PC-9 (cell line): ENCODE results near the gene ZBTB18. TPM values are rescaled to one million over a fixed set of nuclear protein-coding genes. Genes with fewer than 3 reads are reported as not detected.

ENCODE experiments used
- BruUV-seq: library from RNA; stranded (reverse); fragments of 400-500 nt; replicated peaks from 2 replicates; lab custom pipeline; 2021; lab: Mats Ljungman, UMichigan
- CTCF ChIA-PET: fragments of 300-600 bp; sonication (Branson Sonifier 250); formaldehyde crosslinking; loops from one replicate; lab custom pipeline; 2022; ENCODE audit warnings: antibody characterized with exemption; lab: Charles Lee
- POLR2A ChIA-PET: fragments of 300-600 bp; sonication (Branson Sonifier 250); formaldehyde crosslinking; loops from one replicate; lab custom pipeline; 2022; ENCODE audit warnings: antibody characterized with exemption; ENCODE audit not compliant: unreplicated experiment; lab: Charles Lee
- DNase-seq, 2 experiments: peaks; one replicate each; pipeline versions ENCODE4 v3.0.0 to v3.0.0-alpha.2; 2015 to 2022; ENCODE audit warnings: mixed read lengths in 1 of 2
- H2AFZ ChIP-seq: fragments of 200-600 bp; sonication (generic); 2 replicates; pipeline ENCODE4 v1.8.1; 2017; ENCODE audit warnings: antibody characterized with exemption
- H3F3A ChIP-seq: fragments of 200-600 bp; sonication (generic); 2 replicates; pipeline ENCODE4 v1.8.1; 2017; ENCODE audit warnings: antibody characterized with exemption, mild to moderate bottlenecking, low read depth; ENCODE audit not compliant: insufficient read depth
- H3K27ac ChIP-seq: fragments of 200-600 bp; sonication (generic); 2 replicates; pipeline ENCODE4 v1.6.1; 2016; ENCODE audit warnings: mixed run types
- H3K27me3 ChIP-seq: fragments of 200-600 bp; sonication (generic); 2 replicates; pipeline ENCODE4 v1.6.1; 2016; ENCODE audit warnings: low read depth, mixed run types; ENCODE audit not compliant: insufficient read depth
- H3K36me3 ChIP-seq: fragments of 200-600 bp; sonication (generic); 2 replicates; pipeline ENCODE4 v1.6.1; 2016; ENCODE audit warnings: low read depth, mixed run types
- H3K4me1 ChIP-seq: fragments of 200-600 bp; sonication (generic); replicated peaks from 2 replicates; pipeline ENCODE4 v1.6.1; 2016; ENCODE audit warnings: mixed run types; ENCODE audit not compliant: insufficient read depth
- H3K4me2 ChIP-seq: fragments of 200-600 bp; sonication (generic); 2 replicates; pipeline ENCODE4 v1.6.1; 2017; ENCODE audit warnings: mixed run types
- H3K4me3 ChIP-seq: fragments of 200-600 bp; sonication (generic); 2 replicates; pipeline ENCODE4 v1.6.1; 2016; ENCODE audit warnings: mixed run types
- H3K79me2 ChIP-seq: fragments of 200-600 bp; sonication (generic); 2 replicates; pipeline ENCODE4 v1.6.1; 2017; ENCODE audit warnings: low read depth, mixed run types
- H3K9me2 ChIP-seq: fragments of 200-600 bp; sonication (generic); 2 replicates; pipeline ENCODE4 v1.8.1; 2017; ENCODE audit warnings: mild to moderate bottlenecking; ENCODE audit not compliant: insufficient read depth
- H3K9me3 ChIP-seq: fragments of 200-600 bp; sonication (generic); 2 replicates; pipeline ENCODE4 v1.8.1; 2016; ENCODE audit warnings: low read depth; ENCODE audit not compliant: insufficient read depth
- H4K20me1 ChIP-seq: fragments of 200-600 bp; sonication (generic); 2 replicates; pipeline ENCODE4 v1.8.1; 2017; ENCODE audit not compliant: insufficient read depth
- EZH2 ChIP-seq: fragments of 200-600 bp; sonication (generic); IDR thresholded peaks from 2 replicates; pipeline ENCODE4 v1.8.0; 2017; ENCODE audit warnings: antibody characterized with exemption, low read depth
- intact Hi-C: fragments of 100-400 bp; cut with micrococcal nuclease; formaldehyde crosslinking; loops from one replicate; pipeline ENCODE4 v1.10.0; 2022; ENCODE audit not compliant: unreplicated experiment
- total RNA-seq: library from RNA; stranded (reverse); gene quantifications from 2 replicates; pipeline ENCODE4 v1.2.3, GENCODE V29; 2021
- TF ChIP-seq, protein P1 (sequence below): fragments of 200-600 bp; sonication (generic); conservative IDR thresholded peaks from 2 replicates; pipeline ENCODE4 v1.6.1; 2017; ENCODE audit warnings: mixed run types, antibody characterized with exemption, mild to moderate bottlenecking, moderate library complexity

ZBTB18 gene
- total RNA-seq, 1 experiment from 2014 or later: 20.7 TPM

DNA sequence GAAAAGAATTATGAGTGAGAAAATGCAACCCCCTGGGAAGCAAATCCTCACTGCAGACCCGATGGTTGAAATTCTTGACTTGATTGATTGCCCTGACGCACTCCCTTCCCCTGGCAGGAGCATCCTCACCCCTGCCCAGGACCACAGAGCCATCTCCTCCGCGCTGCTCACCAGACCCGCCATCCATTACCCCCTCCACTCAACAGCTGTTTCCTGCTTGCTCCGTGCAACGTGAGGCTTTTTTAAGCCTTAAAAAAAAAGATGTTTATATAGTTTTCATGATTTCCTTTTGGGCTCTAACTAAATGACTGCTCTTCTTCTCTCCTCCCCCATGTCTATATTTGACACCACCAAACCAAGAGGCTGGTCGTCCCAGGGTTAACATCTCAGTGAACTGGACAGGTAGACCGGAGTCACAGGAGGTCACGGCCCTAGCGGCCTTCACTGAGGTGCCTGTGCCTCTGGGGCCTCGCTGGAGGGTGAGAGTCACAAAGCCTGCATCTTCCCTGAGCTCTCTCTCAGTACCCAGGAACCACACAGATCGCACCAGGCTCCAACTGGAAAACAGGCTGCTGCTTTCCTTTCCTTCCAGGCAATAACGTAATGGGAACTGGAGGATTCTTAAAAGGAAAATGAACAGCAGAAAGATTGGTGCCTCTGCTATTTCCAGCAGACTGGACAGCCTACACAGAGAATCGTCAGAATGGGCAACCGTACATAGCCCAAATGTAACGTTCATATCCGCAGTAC is 49.8 kb downstream of the ZBTB18 start:
- Histone ChIP-seq H4K20me1 (no peaks in the 10 kb centered on the region), H3K4me1 (peaks cover 25% of the 10 kb centered on the region), H3K36me3 (no peaks in the 10 kb centered on the region), H3K79me2 (no peaks in the 10 kb centered on the region), H3K27ac (no peak overlapping the region), H2AFZ (no peak overlapping the region), H3K9me2 (no peaks in the 10 kb centered on the region), H3F3A (peaks cover 23% of the 10 kb centered on the region; the same call in 1 of the 2 replicates), H3K4me2 (no peak overlapping the region), H3K4me3 (no peak overlapping the region), H3K9me3 (no peaks in the 10 kb centered on the region), H3K27me3 (no peaks in the 10 kb centered on the region)
- ChIA-PET CTCF (no interaction called here), POLR2A (no interaction called here)
- intact Hi-C loops: no loop called here
- no peak for DNase-seq
- BruUV-seq: no TSS peak
- no peak for TF ChIP-seq EZH2

DNA sequence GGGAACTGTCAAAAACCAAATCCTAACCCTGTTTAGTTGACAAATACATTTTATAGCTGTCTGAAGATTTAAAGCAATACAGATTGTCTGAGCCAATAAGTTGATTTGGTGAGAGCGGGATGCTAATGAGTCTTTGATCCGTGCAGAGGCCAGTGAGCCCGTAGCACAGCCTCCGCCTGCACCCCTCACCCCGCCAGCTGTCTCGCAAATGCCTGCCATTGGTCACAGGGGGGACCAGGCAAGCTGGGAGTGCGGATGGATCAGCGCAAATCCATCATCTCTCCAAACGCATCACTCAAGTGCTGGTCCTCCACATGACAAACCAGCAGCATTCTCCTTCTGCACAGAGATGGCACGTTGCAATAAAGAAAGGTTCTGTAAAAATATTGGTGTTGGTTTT is 51.0 kb downstream of the ZBTB18 start:
- no peak overlapping the region for H3K27ac ChIP-seq
- no peak overlapping the region for H3K4me3 ChIP-seq
- POLR2A ChIA-PET: no interaction called here
- H3F3A ChIP-seq: peaks cover 24% of the 10 kb centered on the region; the same call in 1 of the 2 replicates
- intact Hi-C loops: no loop called here
- H3K79me2 ChIP-seq: no peaks in the 10 kb centered on the region
- H3K4me1 ChIP-seq: peaks cover 25% of the 10 kb centered on the region
- H3K9me2 ChIP-seq: no peaks in the 10 kb centered on the region
- H3K27me3 ChIP-seq: no peaks in the 10 kb centered on the region
- no TSS peak for BruUV-seq
- H4K20me1 ChIP-seq: no peaks in the 10 kb centered on the region
- CTCF ChIA-PET: interaction anchor here (0.6 kb wide), 1 partner anchor 171 kb away, joined by 5 read pairs; no protein-coding TSS in a partner anchor
- TF ChIP-seq EZH2: no peak
- TF ChIP-seq, protein P1, sequence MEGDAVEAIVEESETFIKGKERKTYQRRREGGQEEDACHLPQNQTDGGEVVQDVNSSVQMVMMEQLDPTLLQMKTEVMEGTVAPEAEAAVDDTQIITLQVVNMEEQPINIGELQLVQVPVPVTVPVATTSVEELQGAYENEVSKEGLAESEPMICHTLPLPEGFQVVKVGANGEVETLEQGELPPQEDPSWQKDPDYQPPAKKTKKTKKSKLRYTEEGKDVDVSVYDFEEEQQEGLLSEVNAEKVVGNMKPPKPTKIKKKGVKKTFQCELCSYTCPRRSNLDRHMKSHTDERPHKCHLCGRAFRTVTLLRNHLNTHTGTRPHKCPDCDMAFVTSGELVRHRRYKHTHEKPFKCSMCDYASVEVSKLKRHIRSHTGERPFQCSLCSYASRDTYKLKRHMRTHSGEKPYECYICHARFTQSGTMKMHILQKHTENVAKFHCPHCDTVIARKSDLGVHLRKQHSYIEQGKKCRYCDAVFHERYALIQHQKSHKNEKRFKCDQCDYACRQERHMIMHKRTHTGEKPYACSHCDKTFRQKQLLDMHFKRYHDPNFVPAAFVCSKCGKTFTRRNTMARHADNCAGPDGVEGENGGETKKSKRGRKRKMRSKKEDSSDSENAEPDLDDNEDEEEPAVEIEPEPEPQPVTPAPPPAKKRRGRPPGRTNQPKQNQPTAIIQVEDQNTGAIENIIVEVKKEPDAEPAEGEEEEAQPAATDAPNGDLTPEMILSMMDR: no peak
- H3K4me2 ChIP-seq: no peak overlapping the region
- DNase-seq: no peak
- H2AFZ ChIP-seq: no peak overlapping the region
- no peaks in the 10 kb centered on the region for H3K36me3 ChIP-seq
- H3K9me3 ChIP-seq: no peaks in the 10 kb centered on the region

DNA sequence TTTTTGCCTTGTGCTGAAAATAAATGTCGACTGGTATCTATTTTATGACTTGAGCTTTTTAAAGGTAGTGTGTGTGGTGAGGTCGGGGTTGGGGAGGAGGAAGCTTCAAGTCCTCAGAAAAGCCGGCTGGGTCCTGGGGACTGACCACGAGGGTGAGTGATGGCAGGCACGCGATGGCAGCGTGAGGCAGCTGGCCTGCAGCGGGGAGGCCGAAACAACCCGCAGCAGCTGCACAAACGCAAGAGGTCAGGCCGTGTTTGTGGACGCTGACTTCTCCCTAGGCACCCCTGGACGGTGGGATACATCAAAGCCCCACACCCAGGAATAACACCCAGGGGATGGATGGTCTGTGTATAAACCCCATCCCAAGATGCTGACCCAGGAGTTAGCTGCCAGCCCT is 51.4 kb downstream of the ZBTB18 start:
- H4K20me1 ChIP-seq: no peaks in the 10 kb centered on the region
- no peaks in the 10 kb centered on the region for H3K9me2 ChIP-seq
- no peak overlapping the region for H3K4me3 ChIP-seq
- H3K36me3 ChIP-seq: no peaks in the 10 kb centered on the region
- no TSS peak for BruUV-seq
- peaks cover 25% of the 10 kb centered on the region for H3K4me1 ChIP-seq
- no peak overlapping the region for H2AFZ ChIP-seq
- H3K79me2 ChIP-seq: no peaks in the 10 kb centered on the region
- H3K27ac ChIP-seq: no peak overlapping the region
- H3K4me2 ChIP-seq: no peak overlapping the region
- H3K27me3 ChIP-seq: no peaks in the 10 kb centered on the region
- POLR2A ChIA-PET: no interaction called here
- CTCF ChIA-PET: interaction anchor here (0.6 kb wide), 1 partner anchor 171 kb away, joined by 5 read pairs; no protein-coding TSS in a partner anchor
- H3F3A ChIP-seq: peaks cover 24% of the 10 kb centered on the region; the same call in 1 of the 2 replicates
- TF ChIP-seq, protein P1: no peak
- TF ChIP-seq EZH2: no peak
- intact Hi-C loops: no loop called here
- no peak for DNase-seq
- H3K9me3 ChIP-seq: no peaks in the 10 kb centered on the region
